HCT116 (cell line): ENCODE results near the gene ODF4.

ENCODE experiments used
- ATF3 ChIP-seq: IDR thresholded peaks from 2 replicates; pipeline ENCODE4 v1.6.1; 2012
- CTCF ChIP-seq, 3 experiments: fragments of 200-600 bp in 1 of 3; sonication (generic) in 1 of 3; IDR thresholded peaks in 2 of 3; conservative IDR thresholded peaks in 1 of 3; 2 replicates each; pipeline ENCODE4 v1.5.1; 2012 to 2017; ENCODE audit warnings: low read depth in 2 of 3, low read length in 2 of 3, antibody characterized with exemption in 1 of 3, borderline replicate concordance in 1 of 3, control low read depth in 1 of 3, mild to moderate bottlenecking in 1 of 3, mixed read lengths in 1 of 3, mixed run types in 1 of 3, moderate library complexity in 1 of 3; ENCODE audit not compliant: insufficient read depth in 1 of 3
- EZH2 ChIP-seq: fragments of 200-600 bp; sonication (generic); IDR thresholded peaks from 2 replicates; pipeline ENCODE4 v1.6.1; 2017; ENCODE audit warnings: antibody characterized with exemption, mixed run types
- EZH2phosphoT487 ChIP-seq: fragments of 200-600 bp; IDR thresholded peaks from 2 replicates; pipeline ENCODE4 v1.6.1; 2018; ENCODE audit warnings: antibody characterized with exemption, borderline replicate concordance
- FOSL1 ChIP-seq: IDR thresholded peaks from 2 replicates; pipeline ENCODE4 v1.6.1; 2012; ENCODE audit warnings: low read depth
- POLR2A ChIP-seq: IDR thresholded peaks from 2 replicates; pipeline ENCODE4 v1.7.0; 2011; ENCODE audit warnings: borderline replicate concordance; ENCODE audit not compliant: insufficient read depth, insufficient read length; ENCODE audit errors: extremely low read depth
- POLR2AphosphoS5 ChIP-seq: IDR thresholded peaks from 2 replicates; pipeline ENCODE4 v1.6.1; 2011; ENCODE audit warnings: mild to moderate bottlenecking, low read depth, low read length, moderate library complexity
- SIN3A ChIP-seq: IDR thresholded peaks from 2 replicates; pipeline ENCODE4 v1.6.1; 2012; ENCODE audit warnings: low read depth
- SP1 ChIP-seq: IDR thresholded peaks from 2 replicates; pipeline ENCODE4 v1.6.1; 2012; ENCODE audit warnings: low read depth
- ZBTB33 ChIP-seq: IDR thresholded peaks from 2 replicates; pipeline ENCODE4 v1.6.1; 2011; ENCODE audit warnings: mild to moderate bottlenecking, low read length, moderate library complexity; ENCODE audit not compliant: insufficient replicate concordance; ENCODE audit errors: extremely low read depth
- ZNF274 ChIP-seq: fragments of 200-500 bp; sonication (Bioruptor generic); IDR thresholded peaks from 2 replicates; pipeline ENCODE4 v1.6.1; 2014; ENCODE audit warnings: mild to moderate bottlenecking, low read depth, low read length, inconsistent platforms

DNA sequence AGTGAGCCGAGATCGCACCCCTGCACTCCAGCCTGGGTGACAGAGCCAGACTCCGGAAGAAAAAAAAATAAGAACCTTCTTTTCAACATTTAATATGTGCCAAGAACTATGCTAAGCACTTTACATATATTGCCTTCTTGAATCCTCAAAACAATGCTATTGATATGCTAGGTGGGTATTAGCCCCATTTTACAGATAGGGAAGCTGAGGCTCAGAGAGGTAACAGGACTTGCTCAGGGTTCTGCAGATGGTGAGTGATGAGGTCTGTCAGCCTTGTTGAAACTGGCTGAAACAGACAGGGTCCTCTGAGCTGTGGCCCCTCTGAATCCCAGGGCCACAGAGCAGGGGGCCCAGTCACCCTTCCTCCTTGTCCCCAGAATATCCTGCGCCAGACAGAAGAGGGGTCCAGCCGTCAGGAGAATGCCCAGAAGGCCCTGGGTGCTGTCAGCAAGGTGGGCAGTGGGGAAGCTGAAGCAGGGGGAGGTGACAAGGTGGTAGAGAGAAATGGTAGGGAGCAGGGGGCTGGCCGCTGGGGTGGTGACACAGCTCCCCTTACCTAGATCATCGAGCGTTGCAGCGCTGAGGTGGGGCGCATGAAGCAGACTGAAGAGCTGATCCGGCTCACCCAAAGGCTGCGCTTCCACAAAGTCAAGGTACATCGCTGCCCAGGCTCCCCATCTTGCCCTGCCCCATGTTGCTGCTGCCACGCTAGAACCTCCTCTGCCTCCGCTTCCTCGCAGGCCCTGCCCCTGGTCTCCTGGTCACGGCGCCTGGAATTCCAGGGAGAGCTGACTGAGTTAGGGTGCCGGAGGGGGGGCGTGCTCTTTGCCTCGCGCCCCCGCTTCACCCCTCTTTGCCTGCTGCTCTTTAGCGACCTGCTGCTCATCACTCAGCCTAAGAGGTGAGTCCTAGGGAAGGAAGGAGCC, 21.4 kb upstream of the ODF4 start:
- TF ChIP-seq CTCF (IDR thresholded peaks at IDR 0.05 in 2 of 3, conservative IDR thresholded peaks at IDR 0.05 in 1 of 3; ENCODE audit: borderline replicate concordance in 1 of 3, insufficient read depth in 1 of 3, low read depth in 2 of 3, low read length in 2 of 3): no peak
- no peak for TF ChIP-seq EZH2
- TF ChIP-seq FOSL1: no peak
- no peak for TF ChIP-seq ZNF274
- no peak for TF ChIP-seq POLR2AphosphoS5
- TF ChIP-seq SP1: no peak
- TF ChIP-seq ATF3: no peak
- no peak for TF ChIP-seq ZBTB33
- TF ChIP-seq EZH2phosphoT487: no peak
- no peak for TF ChIP-seq SIN3A
- TF ChIP-seq POLR2A: no peak
